Measurements from ENCODE around the gene IL4. TPM values are rescaled to one million over a fixed set of nuclear protein-coding genes. Genes with fewer than 3 reads are reported as not detected.

The IL4 gene
- total and polyA plus RNA-seq, 2 of the 13 experiments (the other 11 are each of a cell fraction or from before 2014, with no cell fraction given), result not detected

GRCh38 chr5:132641841-132642240, 31.9 kb upstream of the IL4 start:
- no peaks in the 10 kb centered on the region for H4K20me1 ChIP-seq (ENCODE audit: insufficient read depth, low read length)
- H3K4me1 ChIP-seq (ENCODE audit: insufficient read depth, low read length), result peaks cover 4% of the 10 kb centered on the region
- H3K27ac ChIP-seq (ENCODE audit: extremely low read length, insufficient read depth, low read length), result no peak overlapping the region
- BruUV-seq (replicated peaks), result no TSS peak
- in situ Hi-C loops (cut with HindIII; ENCODE audit: extremely low pct_ligation_motif_present, low pct_unique_long_range_greater_than_20kb), result no loop called here
- DNase-seq (ENCODE audit: low spot score) (no peak), FAIRE-seq (no peak), ATAC-seq (no peak)
- H3K4me2 ChIP-seq (ENCODE audit: low read depth, low read length), result no peak overlapping the region
- peaks cover 16 to 49% of the 10 kb centered on the region in 2 experiments for H3K36me3 ChIP-seq (replicated peaks in 1 of 2; ENCODE audit: control insufficient read depth in 1 of 2, insufficient read depth in 2 of 2, low read length in 2 of 2)
- 91% methylated on average over 3 of the region's 3 CpGs for WGBS (ENCODE audit: low lambda C conversion rate)
- no peak for TF ChIP-seq ZSCAN30 (CRISPR knock-in tag; IDR thresholded peaks at IDR 0.05)
- no peak for TF ChIP-seq ZNF362 (CRISPR knock-in tag; IDR thresholded peaks at IDR 0.05; ENCODE audit: borderline replicate concordance)
- no peak for TF ChIP-seq ZNF605 (CRISPR knock-in tag; IDR thresholded peaks at IDR 0.05)
- TF ChIP-seq ZMAT5 (CRISPR knock-in tag; IDR thresholded peaks at IDR 0.05; ENCODE audit: borderline replicate concordance, low read depth), result no peak
- TF ChIP-seq PHF5A (CRISPR knock-in tag; IDR thresholded peaks at IDR 0.05; ENCODE audit: low read depth, unreplicated experiment), result no peak
- TF ChIP-seq TOPORS (CRISPR knock-in tag; IDR thresholded peaks at IDR 0.05), result no peak
- no peak for TF ChIP-seq SP2 (CRISPR knock-in tag; IDR thresholded peaks at IDR 0.05)
- no peak for TF ChIP-seq ZNF136 (CRISPR knock-in tag; IDR thresholded peaks at IDR 0.05; ENCODE audit: low read depth)
- TF ChIP-seq ZNF317 (CRISPR knock-in tag; IDR thresholded peaks at IDR 0.05), result no peak
- intact Hi-C loops (cut with micrococcal nuclease; ENCODE audit: unreplicated experiment), result no loop called here
- H3K4me3 ChIP-seq (replicated peaks in 1 of 3; ENCODE audit: insufficient read depth in 1 of 3, low read depth in 2 of 3, low read length in 3 of 3), result no peak overlapping the region
- no peak overlapping the region for H2AFZ ChIP-seq (ENCODE audit: low read length)
- no peaks in the 10 kb centered on the region for H3K27me3 ChIP-seq (ENCODE audit: control insufficient read depth in 1 of 2, insufficient read depth in 2 of 2, low read length in 2 of 2)
- no peaks in the 10 kb centered on the region for H3K9me3 ChIP-seq (ENCODE audit: low read length)
- ChIA-PET POLR2A (no interaction called here), CTCF (ENCODE audit: low intra/inter-chr PET ratio, low total read pairs) (no interaction called here)
- no peak overlapping the region for H3K9ac ChIP-seq (ENCODE audit: insufficient read depth, low read depth, low read length)
- H3K79me2 ChIP-seq (ENCODE audit: insufficient read depth, low read length), result no peaks in the 10 kb centered on the region

Data from HepG2 (cell line).